ENCODE results near the gene GMDS.
"Not testable (repeated sequence)": the region's sequence is repeated elsewhere in the genome, so short reads cannot be mapped to it uniquely, and the experiment has no call there.

Gene GMDS

DNA sequence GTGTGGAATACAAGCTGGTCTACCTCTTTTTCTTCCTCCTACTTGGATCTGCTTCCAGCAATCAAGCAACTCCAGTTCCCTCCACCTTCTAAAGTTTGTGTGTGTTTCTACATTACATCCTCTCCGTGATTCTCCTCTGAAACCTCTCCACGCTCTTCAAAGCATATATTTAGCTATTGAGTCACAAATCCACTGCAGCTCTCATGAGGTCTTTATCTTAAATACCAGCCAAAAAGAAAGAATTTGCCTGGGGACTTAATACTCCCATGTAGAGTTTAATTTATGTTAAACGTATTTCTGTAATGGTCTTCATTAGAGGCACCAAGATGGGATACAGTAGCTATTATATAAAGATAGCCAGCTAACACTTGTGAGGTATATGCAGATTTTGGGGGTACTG is 557.0 kb downstream of the GMDS start:
- intact Hi-C loops (cut with DNase I) = no loop called here
- no peak for DNase-seq

DNA sequence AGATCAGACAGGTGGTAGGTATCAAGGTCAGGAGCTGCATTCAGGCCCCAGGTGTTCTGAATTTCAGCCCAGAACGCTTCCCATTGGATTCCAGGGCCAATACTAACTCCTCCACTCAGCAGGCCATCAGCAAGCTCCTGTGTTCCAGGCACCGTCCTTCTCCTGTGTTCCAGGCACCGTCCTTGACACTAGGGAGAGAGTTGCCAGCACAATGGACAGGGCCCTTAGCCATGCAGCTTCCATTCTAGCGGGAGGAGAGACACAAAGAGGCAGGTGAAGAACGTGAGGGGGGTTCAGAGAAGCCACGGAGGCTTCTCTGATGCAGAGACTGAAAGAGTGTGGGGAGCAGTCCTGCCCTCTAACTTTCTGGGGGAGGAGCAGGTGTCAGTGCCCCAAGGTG is 558.0 kb downstream of the GMDS start:
- intact Hi-C loops (cut with DNase I) = no loop called here
- DNase-seq = no peak

DNA sequence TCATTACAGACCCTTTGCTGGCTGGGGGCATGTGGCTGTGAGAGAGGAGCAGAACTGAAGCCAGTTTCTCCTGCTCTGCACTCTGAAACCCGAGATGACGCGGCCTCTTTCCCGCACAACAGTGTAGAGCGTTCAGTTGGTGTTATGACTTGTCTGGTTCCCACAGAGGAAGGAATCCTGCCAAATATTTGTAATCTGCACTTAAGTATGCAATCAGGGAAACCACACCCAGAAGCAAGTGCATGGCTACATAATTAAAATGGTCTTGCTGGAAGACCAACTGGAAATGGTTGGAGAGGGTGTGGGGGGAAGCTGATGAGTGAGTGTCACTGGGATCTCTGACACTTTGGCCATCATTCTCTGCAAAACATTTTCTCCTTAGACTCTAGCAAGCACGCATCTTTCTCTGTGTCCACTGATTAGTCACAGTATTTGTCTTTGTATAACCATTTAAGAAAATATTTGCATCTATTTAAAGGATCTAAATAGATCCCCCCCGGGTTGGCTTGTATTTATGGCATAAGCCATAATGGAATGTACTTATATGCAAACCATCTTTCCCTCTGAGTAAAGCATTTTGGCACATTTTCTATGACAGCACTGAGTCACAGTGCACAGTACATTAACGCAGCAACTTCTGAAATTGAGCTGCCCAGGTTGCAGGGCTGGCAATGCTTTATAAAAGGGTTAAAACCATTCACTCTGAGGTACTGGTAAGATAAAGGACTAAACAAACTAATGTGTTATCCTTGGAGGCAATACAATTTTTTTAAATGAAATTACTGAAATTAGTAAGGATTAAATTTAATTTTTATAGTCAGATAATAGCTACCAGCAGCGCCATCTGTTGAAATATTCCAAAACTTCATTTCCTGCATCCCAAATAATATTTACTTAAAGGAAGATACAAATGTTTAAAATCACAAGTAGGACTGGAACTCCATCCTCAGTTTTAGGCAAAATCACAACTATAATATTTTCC is 559.0 kb downstream of the GMDS start:
- DNase-seq = no peak
- intact Hi-C loops (cut with DNase I) = no loop called here

DNA sequence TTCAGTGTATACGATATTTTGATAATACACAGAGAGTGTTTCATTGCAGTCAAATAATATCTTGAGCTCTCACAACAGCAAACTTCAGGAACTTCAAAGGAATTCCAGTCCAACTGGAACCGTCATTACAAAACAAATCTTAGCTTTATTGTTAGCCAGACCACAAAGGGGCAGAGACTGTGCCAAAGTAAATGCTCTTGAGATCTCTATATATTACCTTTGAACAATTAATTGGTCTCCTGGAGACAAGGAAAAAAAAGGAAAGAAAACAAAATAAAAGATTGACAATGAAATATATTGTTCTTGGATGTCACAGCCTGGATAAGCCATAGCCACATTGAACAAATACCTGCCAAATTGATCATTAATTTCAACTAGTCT is 565.7 kb downstream of the GMDS start:
- DNase-seq = no peak
- intact Hi-C loops (cut with DNase I) = no loop called here

DNA sequence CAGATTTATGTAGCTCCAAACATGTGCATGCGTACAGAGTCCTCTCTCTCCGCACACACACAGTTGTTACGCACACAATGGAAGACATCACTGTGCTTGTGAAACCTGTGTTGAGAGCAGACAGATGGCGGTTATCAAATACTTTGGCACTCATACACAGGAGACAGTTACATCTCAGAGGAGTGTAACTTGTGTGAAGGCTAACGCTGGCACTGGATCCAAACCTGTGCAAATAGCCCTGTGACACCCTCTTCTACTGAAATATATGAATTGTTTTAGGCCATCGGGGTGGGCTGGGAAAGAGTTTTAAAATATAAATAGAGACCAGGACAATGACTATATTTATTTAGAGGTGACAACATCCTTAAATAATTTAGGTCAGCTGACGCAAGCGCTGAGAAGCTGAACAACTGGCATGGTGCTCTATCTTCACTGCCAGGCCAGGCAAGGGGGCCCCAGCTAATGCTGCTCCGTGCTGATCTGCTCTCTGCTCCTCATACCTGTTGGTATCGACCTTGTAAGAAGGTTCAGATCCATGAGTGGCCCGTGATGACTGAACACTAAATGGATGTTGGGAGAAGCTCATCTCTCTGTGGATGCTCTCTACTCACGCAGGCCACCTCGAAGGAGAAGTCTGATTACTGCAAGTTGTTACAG is 566.2 kb downstream of the GMDS start:
- intact Hi-C loops (cut with DNase I) = no loop called here
- DNase-seq = no peak

DNA sequence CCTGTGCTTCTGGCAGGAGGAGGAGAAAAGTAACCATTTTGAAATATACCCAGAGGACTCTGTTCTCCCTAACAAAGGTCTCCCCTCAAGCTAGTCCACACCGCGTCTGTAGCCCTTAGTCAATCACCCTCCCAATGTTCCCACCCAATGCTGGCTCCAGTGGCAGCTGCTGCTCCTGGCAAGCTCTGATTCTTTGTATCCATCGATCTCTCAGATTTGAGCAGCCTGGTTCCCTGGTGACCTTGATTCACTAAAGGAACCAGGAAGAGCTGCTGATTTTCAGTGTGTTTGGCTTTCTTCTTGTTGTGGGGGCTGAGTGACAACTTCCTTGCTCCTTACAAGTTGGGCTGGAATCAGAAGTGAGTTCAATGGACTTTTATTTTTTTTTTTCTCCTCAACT is 567.2 kb downstream of the GMDS start:
- DNase-seq = no peak
- intact Hi-C loops (cut with DNase I) = no loop called here

DNA sequence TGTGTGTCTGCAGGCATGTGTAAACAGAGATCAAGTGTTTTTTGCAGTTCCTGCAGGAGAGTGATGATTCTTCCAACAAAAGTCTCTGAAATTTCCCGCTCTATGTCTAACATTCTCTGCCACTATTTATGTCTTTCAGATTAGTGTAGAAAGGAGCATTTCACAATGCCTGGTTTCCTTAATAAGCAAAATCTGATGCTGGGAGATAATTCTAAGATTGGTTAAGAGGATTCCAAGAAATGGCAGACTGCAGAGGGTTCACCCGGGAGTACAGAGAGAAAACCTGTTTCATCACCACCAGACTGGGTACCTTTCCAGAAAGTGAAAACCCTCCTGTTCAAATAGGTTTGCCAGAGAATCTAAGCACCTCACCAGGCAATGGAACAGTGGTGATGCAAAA is 573.0 kb downstream of the GMDS start:
- intact Hi-C loops (cut with DNase I) = no loop called here
- no peak for DNase-seq

DNA sequence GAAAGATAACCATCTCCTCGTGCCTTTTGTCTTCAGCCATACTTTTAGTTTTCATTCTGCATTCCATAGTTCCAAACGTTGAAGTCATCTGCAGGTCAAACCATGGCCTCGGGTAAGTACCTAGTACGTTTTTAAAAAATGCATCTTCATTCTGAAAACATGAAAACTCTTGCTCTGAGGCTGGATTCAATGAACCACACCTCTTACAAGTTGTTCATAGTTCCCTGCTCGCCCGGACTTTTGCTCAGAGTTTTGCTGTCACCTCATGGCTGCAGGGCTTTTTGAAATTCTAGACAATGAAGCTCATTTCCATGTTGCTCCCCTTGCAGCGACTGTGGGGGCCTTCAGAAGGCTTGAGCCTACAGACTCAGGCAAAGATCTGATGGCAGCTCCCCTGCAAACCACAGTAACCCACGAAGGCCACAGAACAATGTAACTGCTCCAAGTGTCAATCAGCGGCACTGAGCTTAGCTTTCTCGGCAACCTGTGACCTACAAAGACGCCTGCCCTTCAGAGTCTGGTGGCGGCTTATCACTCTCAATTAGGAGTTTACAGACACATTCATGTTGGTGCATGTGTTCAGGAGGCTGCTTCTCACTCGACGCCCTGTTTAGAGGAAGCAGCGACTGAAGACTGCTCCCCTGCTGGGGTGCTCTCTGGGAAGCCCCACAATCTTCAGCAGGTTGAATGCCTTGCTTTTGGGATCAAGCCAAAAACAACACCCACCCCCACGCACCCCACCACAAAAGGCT is 574.5 kb downstream of the GMDS start:
- intact Hi-C loops (cut with DNase I) = no loop called here
- DNase-seq = no peak

DNA sequence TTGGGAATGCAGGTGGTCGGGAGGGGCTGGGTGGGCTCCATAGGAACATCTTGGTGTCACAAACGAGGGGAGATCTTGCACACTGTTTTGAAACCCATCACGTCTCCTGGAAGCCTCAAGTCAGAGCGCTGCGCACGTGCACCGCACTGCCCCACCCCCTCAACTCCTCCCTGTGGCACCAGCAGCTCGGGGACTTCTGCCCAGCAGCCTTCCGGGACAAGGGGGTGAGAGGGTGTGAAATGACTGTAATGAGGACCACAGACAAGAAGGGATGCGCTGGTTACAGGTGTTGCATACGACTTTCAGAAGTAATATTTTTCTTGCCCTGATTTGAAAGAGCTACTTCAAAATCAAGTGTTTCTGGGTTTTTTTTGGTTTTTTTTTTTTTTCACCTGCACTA is 575.4 kb downstream of the GMDS start:
- intact Hi-C loops (cut with DNase I) = no loop called here

DNA sequence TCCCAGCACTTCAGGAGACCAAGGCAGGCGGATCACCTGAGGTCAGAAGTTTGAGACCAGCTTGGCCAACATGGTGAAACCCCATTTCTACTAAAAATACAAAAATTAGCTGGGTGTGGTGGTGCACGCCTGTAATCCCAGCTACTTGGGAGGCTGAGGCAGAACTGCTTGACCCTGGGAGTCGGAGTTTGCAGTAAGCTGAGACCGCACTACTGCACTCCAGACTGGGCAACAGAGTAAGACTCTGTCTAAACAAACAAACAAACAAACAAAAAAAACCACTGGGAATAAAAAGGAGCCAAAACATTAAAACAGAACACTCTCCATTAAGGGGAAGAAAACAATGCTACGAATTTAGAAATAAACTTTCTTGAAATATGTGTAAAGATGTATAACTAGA is 576.9 kb downstream of the GMDS start:
- intact Hi-C loops (cut with DNase I); DNase-seq: not testable (repeated sequence)

More for the DNA sequence above, 575.4 kb downstream of the GMDS start:
- no peak for DNase-seq

DNA sequence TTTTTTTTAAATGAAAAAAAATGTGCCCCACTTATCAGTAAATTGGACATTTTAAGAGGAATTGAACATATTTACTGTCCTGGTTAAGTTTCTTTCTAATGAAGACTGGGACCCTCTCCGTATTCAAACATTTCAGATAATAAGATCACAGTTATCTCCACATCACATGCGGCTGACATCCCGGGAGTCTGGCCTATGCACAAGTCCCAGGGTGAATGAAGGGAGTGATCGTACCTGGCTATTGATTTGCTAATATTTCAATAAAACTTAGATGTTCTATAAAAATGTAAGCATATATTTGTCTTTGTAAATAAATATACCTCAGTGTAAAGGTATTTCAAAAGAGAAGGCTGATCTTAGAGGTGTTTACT is 577.6 kb downstream of the GMDS start:
- DNase-seq = no peak
- intact Hi-C loops (cut with DNase I) = no loop called here

DNA sequence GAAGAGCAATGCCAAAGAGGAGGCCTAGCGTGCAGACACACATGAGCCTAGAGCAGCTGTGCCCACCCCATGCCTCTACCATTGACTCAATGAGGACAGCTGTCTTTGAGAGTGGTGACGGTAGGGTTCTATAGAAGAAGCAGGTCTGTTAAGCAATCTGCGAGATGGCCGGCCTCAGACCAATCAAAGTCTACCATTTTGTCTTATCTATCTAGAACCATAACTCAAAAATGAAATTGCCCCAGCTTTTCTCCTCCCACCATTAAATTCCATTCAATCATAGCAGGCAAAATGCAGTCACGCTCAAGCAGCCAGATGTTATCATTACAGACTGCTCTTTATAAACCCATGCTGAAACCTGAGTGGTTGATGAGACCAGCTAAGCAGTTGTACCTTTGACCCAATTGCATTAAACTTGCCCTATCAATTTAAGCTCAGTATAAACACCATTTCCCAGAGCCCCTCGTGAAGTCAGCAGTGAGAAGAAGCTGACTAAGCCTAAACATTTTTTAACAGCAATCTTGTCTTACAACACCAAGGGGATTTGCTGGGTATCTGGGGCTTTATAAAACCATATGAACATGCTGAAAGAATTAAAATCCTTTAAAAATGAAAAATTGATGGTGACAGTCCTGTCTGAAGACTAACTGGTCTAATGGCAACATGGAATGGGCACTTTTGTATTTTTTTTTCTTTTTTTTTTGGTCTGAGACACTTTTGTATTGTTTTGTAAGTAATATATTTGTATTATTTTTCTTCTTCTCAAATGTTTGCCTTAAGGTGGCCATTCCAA is 578.2 kb downstream of the GMDS start:
- no peak for DNase-seq
- intact Hi-C loops (cut with DNase I) = no loop called here

DNA sequence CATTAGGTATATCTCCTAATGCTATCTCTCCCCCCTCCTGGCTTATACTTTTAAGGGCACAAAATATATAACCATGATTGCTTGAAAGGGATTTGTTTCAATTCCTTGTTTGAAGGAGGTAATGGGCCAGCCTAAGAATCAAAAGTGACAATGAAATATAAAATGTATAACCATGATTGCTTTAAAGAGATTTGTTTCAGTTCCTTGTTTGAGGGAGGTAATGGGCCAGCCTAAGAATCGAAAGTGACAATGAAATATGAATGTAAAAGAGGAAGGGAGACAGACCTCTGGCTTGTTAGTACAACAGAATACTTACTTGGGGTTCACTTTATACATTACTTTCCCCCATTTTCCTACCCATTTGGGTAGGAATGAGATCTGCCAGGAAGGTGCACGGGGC is 580.2 kb downstream of the GMDS start:
- DNase-seq = no peak
- intact Hi-C loops (cut with DNase I) = no loop called here

DNA sequence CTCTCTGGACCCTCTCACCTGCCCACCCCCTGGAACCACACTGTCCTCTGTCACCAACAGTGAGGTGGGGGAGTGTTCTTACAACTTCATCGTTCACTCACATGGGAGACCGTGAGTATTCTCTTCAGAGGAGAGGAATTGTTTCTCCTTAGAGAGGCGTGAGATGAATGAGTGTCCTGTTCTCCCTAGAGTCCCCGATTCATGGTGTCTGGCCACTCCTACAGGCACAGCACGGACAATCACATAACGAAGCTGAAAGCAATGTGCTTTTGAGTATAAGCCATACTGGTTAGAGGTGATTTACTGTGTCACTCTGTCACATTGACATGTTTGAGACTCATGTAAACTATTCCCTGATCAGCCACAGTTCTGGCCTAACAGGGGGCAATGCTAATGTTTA is 581.1 kb downstream of the GMDS start:
- intact Hi-C loops (cut with DNase I) = no loop called here
- DNase-seq = no peak

DNA sequence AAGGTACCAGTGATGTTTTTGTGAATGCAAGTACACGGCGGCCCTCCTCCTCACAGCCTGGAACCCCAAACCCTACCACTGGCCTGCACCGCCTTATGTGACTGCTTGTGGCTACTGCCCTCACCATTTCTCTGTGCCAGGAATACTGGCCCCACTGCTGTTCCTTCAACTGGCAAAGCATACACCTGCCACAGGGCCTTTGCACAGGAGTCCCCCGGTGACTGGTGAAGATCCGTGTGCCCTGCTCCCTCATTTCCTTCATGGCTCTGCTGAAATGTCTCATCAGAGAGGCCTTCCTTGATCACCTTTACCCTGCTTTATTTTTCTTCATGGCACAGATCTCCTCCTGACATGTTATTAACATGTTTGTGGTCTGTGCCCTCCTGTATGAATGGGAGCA is 581.9 kb downstream of the GMDS start:
- intact Hi-C loops (cut with DNase I) = no loop called here
- no peak for DNase-seq

DNA sequence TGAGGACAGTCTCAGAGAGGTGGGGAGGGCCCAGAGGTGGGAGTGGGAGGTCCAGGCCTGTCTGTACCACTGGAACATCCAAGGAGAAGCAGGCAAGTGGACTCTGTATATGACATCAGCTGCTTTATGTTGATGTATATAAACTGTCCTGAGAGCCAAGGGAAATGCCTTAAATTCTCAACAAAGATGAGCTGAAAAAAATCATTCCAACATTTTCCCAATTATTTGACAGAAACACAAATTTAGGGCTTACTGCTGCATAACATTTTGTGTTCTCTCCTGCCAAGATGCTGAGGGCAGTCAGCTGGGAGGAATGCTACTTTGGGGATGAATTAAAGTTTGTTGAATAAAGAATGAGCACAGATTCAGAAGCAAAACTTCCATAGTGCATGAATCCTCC is 582.9 kb downstream of the GMDS start:
- no peak for DNase-seq
- intact Hi-C loops (cut with DNase I) = no loop called here

DNA sequence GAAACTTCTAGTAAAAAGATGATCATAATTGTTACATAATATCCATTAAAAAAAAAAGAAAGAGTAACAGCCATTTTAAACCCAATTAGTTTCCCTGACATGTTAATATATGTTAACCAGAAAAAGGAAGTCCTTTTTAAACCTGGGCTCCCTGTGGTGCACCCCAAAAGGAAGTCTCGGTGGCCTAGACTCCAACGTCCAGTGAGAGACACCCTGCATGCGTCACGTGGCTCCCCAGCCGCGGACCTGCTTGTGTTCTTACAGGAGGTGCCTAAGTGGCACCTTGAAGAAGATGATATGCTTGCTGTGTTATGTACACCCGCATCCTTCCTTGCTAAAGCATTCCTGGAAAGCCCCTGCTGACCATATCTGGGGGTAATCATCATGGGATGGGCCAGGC is 585.6 kb downstream of the GMDS start:
- intact Hi-C loops (cut with DNase I) = no loop called here
- no peak for DNase-seq

DNA sequence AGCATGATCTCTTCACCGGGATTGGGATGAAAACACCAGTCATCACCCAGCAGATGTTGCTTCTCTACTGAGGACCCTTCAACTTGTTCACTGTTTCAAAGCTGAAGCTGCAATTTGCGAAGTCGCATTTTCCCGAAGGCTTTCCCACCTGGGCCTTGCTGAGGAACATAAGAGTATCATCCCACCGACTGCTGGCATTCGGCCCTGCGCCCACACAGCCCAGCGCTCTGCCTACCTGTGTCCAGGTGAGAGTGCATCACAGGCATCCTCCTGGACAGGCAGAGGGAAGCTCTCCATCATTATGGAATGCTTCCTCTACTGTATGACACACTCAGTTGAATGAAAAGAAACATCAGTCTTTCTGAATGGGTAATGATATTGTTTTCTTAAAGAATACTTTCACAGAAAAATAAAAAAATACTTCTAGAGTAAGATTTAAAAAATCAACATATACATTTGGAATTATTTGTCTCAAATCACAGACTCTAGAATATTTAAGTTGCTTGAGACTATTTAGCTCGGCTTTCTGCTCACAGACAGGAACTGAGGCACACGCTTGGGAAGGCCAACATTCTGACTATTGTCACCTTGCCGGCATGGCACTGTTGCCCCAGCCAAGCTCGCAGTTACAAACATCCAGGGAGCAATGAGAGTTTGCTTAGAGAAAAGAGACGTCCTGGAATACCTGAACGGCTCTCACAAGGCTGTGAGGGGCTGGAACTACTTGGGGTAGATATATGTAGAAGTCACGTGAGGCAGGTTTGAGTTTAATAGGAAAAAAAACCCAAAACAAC is 587.0 kb downstream of the GMDS start:
- no peak for DNase-seq
- intact Hi-C loops (cut with DNase I) = no loop called here

DNA sequence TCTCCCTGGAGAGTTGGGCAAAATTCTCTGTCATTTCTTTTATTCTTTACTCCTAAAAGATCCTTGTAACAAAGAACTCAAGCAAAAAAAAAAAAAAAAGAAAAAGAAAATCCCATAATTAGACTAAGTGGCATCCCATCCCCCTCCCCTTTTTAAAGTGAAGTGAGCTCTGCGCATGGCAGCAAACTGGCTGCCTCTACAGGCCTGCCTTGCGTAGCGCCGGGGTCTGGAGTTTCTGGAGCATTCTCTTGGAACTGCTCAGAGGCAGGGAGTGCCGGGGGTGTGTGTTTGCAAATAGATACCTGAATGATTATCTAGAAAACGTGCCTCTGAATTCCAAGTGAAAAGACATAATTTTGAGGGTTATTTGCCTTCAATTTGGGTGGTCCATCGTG is 587.6 kb downstream of the GMDS start:
- intact Hi-C loops (cut with DNase I) = no loop called here
- no peak for DNase-seq
